HepG2 (cell line): Measurements from ENCODE around the gene PLEKHA5. TPM values are rescaled to one million over a fixed set of nuclear protein-coding genes. Genes with fewer than 3 reads are reported as not detected.

Experiments used
- ATAC-seq: fragments of 200-7000 bp; cut with Tn5 transposase; 3 replicates; pipeline ENCODE4 v1.9.1; 2020; ENCODE audit warnings: mild to moderate bottlenecking, moderate library complexity
- BruUV-seq: library from RNA; stranded (reverse); fragments of 400-500 nt; replicated peaks from 2 replicates; lab custom pipeline; 2021; lab: Mats Ljungman, UMichigan
- CTCF ChIA-PET: fragments of 300-600 bp; formaldehyde crosslinking; extraction: SDS; loops from one replicate; lab custom pipeline; 2021; ENCODE audit warnings: low total read pairs, inconsistent platforms, low intra/inter-chr PET ratio; lab: Yijun Ruan, JAX
- POLR2A ChIA-PET: fragments of 350-600 bp; sonication (Branson Sonifier 250); formaldehyde crosslinking; loops from one replicate; lab custom pipeline; 2020; ENCODE audit warnings: antibody characterized with exemption, inconsistent platforms; lab: Yijun Ruan, JAX
- DNase-seq: peaks from one replicate; pipeline ENCODE4 v3.0.0-alpha.2; 2015; ENCODE audit warnings: low spot score
- FAIRE-seq: peaks from 3 replicates; lab custom pipeline; 2011; peaks lifted over from hg19 to GRCh38; lab: Jason Lieb, UNC
- H2AFZ ChIP-seq: one replicate; pipeline ENCODE4 v1.6.1; 2011; ENCODE audit warnings: low read length, inconsistent platforms
- H3K27ac ChIP-seq: fragments of 300-600 bp; 3 replicates; pipeline ENCODE4 v1.8.0; 2011; ENCODE audit warnings: mixed run types, mild to moderate bottlenecking, mixed read lengths, low read length, inconsistent platforms; ENCODE audit not compliant: insufficient read depth; ENCODE audit errors: extremely low read length
- H3K27me3 ChIP-seq, 2 experiments: fragments of 200-600 bp in 1 of 2; 2 replicates in 1 of 2; 3 replicates in 1 of 2; pipeline versions ENCODE4 v1.6.0 to v1.8.0; 2011; ENCODE audit warnings: low read length in 2 of 2, mild to moderate bottlenecking in 2 of 2, moderate library complexity in 2 of 2, inconsistent platforms in 1 of 2; ENCODE audit not compliant: insufficient read depth in 2 of 2, control insufficient read depth in 1 of 2
- H3K36me3 ChIP-seq, 2 experiments: fragments of 200-600 bp in 1 of 2; replicated peaks in 1 of 2; 2 replicates in 1 of 2; 3 replicates in 1 of 2; pipeline versions ENCODE4 v1.5.1 to v1.8.0; 2011; ENCODE audit warnings: low read length in 2 of 2, inconsistent platforms in 1 of 2; ENCODE audit not compliant: insufficient read depth in 2 of 2, control insufficient read depth in 1 of 2
- H3K4me1 ChIP-seq: 2 replicates; pipeline ENCODE4 v1.5.1; 2012; ENCODE audit warnings: low read length, inconsistent platforms; ENCODE audit not compliant: insufficient read depth
- H3K4me2 ChIP-seq: 2 replicates; pipeline ENCODE4 v1.6.0; 2011; ENCODE audit warnings: low read depth, low read length, inconsistent platforms
- H3K4me3 ChIP-seq, 3 experiments: fragments of 200-600 bp in 1 of 3; sonication (generic), shearing (Covaris generic) in 1 of 3; replicated peaks in 1 of 3; 2 replicates each; pipeline ENCODE4 v1.5.1; 2011 to 2016; ENCODE audit warnings: low read length in 3 of 3, inconsistent platforms in 2 of 3, low read depth in 2 of 3, mild to moderate bottlenecking in 2 of 3, control low read depth in 1 of 3, mixed read lengths in 1 of 3; ENCODE audit not compliant: insufficient read depth in 1 of 3
- H3K79me2 ChIP-seq: one replicate; pipeline ENCODE4 v1.6.1; 2011; ENCODE audit warnings: low read length, inconsistent platforms; ENCODE audit not compliant: insufficient read depth
- H3K9ac ChIP-seq: 2 replicates; pipeline ENCODE4 v1.6.0; 2011; ENCODE audit warnings: mild to moderate bottlenecking, low read depth, low read length, inconsistent platforms; ENCODE audit not compliant: insufficient read depth
- H3K9me3 ChIP-seq: 2 replicates; pipeline ENCODE4 v1.5.1; 2012; ENCODE audit warnings: mild to moderate bottlenecking, low read length
- H4K20me1 ChIP-seq: 2 replicates; pipeline ENCODE4 v1.6.0; 2011; ENCODE audit warnings: inconsistent platforms, mild to moderate bottlenecking, low read length, moderate library complexity; ENCODE audit not compliant: insufficient read depth
- HDAC1 ChIP-seq: sonication (generic); formaldehyde crosslinking; IDR thresholded peaks from 2 replicates; pipeline ENCODE4 v1.5.1; 2020; ENCODE audit warnings: mild to moderate bottlenecking, missing genetic modification reagents
- MATR3 ChIP-seq: sonication (generic); formaldehyde crosslinking; IDR thresholded peaks from 2 replicates; pipeline ENCODE4 v1.4.0; 2020; ENCODE audit warnings: missing genetic modification reagents
- MZF1 ChIP-seq: sonication (generic); formaldehyde crosslinking; IDR thresholded peaks from 2 replicates; pipeline ENCODE4 v1.8.1; 2023; ENCODE audit warnings: mild to moderate bottlenecking, missing genetic modification reagents, borderline replicate concordance
- NBN ChIP-seq: fragments of 450-650 bp; conservative IDR thresholded peaks from 2 replicates; pipeline ENCODE4 v1.6.1; 2017
- POLR2A ChIP-seq, 2 experiments: IDR thresholded peaks; 2 replicates each; pipeline ENCODE4 v1.6.1; 2011; ENCODE audit warnings: low read depth in 2 of 2, low read length in 2 of 2, mild to moderate bottlenecking in 1 of 2, moderate library complexity in 1 of 2; ENCODE audit not compliant: insufficient read depth in 1 of 2
- RFXAP ChIP-seq: sonication (generic); formaldehyde crosslinking; IDR thresholded peaks from 2 replicates; pipeline ENCODE4 v1.4.0; 2020; ENCODE audit warnings: missing genetic modification reagents, borderline replicate concordance
- SIX1 ChIP-seq: sonication (generic); formaldehyde crosslinking; IDR thresholded peaks from 2 replicates; pipeline ENCODE4 v1.4.0; 2020; ENCODE audit warnings: missing genetic modification reagents, borderline replicate concordance
- SRSF4 ChIP-seq: fragments of 200-400 bp; formaldehyde crosslinking; IDR thresholded peaks from one replicate; pipeline ENCODE4 v1.6.1; 2018; ENCODE audit warnings: mild to moderate bottlenecking, low read depth, low read length, moderate library complexity; ENCODE audit not compliant: poor library complexity, severe bottlenecking
- THAP9 ChIP-seq: sonication (generic); formaldehyde crosslinking; IDR thresholded peaks from 2 replicates; pipeline ENCODE4; 2020; ENCODE audit warnings: missing genetic modification reagents, mild to moderate bottlenecking, borderline replicate concordance
- ZBTB34 ChIP-seq: sonication (generic); formaldehyde crosslinking; IDR thresholded peaks from 2 replicates; pipeline ENCODE4 v1.8.0; 2022; ENCODE audit warnings: mild to moderate bottlenecking, missing genetic modification reagents
- ZBTB4 ChIP-seq: sonication (generic); formaldehyde crosslinking; IDR thresholded peaks from 2 replicates; pipeline ENCODE4 v1.4.0; 2020; ENCODE audit warnings: missing genetic modification reagents, mild to moderate bottlenecking, borderline replicate concordance
- WGBS: methylation state at CpG from one replicate; pipeline ENCODE4 v1.1.6; 2017; ENCODE audit warnings: low lambda C conversion rate; 5-methylcytosine and 5-hydroxymethylcytosine counted together
- in situ Hi-C: cut with HindIII; loops from 2 replicates; pipeline ENCODE4 v1.10.0; 2017; ENCODE audit warnings: low pct_unique_long_range_greater_than_20kb; ENCODE audit not compliant: extremely low pct_ligation_motif_present
- intact Hi-C: fragments of 100-400 bp; cut with micrococcal nuclease; formaldehyde crosslinking; loops from one replicate; pipeline ENCODE4 v1.10.0; 2022; ENCODE audit not compliant: unreplicated experiment
- polyA plus RNA-seq, 8 experiments: library from polyadenylated mRNA; depleted of rRNA in 3 of 8; stranded (reverse) in 7 of 8; unstranded in 1 of 8; fragments of >200 nt; fragmentation: Illumina TruSeq in 4 of 8; extraction: Trizol in 4 of 8; gene quantifications; 2 replicates each; pipeline versions ENCODE4 v1.2.1 to v1.2.3, GENCODE V29; 2011 to 2016; ENCODE audit warnings: low read depth in 4 of 8, missing spikeins in 1 of 8, mixed read lengths in 1 of 8; ENCODE audit not compliant: insufficient read depth in 1 of 8
- total RNA-seq, 5 experiments: library from RNA; depleted of rRNA; stranded (reverse); fragments of >200 nt; fragmentation: Illumina TruSeq; extraction: Trizol; gene quantifications; 2 replicates each; pipeline ENCODE4 v1.2.3, GENCODE V29; 2016; ENCODE audit warnings: low read depth in 1 of 5

PLEKHA5 gene
- total and polyA plus RNA-seq, 2 of the 13 experiments (the other 11 are each of a cell fraction or from before 2014, with no cell fraction given): 4.2 to 15.4 TPM

GRCh38 chr12:19397534-19397933 lies 268.0 kb downstream of the PLEKHA5 start:
- peaks cover 36% of the 10 kb centered on the region for H3K4me1 ChIP-seq
- no peaks in the 10 kb centered on the region for H3K27me3 ChIP-seq
- H3K36me3 ChIP-seq: no peaks in the 10 kb centered on the region
- no peak overlapping the region for H2AFZ ChIP-seq
- H3K4me3 ChIP-seq: no peak overlapping the region
- H3K4me2 ChIP-seq: no peak overlapping the region
- no peak for ATAC-seq
- no peaks in the 10 kb centered on the region for H3K79me2 ChIP-seq
- FAIRE-seq: no peak
- no peak overlapping the region for H3K9ac ChIP-seq
- no TSS peak for BruUV-seq
- in situ Hi-C loops: no loop called here
- H4K20me1 ChIP-seq: no peaks in the 10 kb centered on the region
- intact Hi-C loops: no loop called here
- no peaks in the 10 kb centered on the region for H3K9me3 ChIP-seq
- DNase-seq: no peak
- no peak overlapping the region for H3K27ac ChIP-seq
- WGBS: 68% methylated on average over 4 of the region's 4 CpGs
- ChIA-PET POLR2A (no interaction called here), CTCF (no interaction called here)
- TF ChIP-seq NBN (no peak), POLR2A (IDR thresholded peaks at IDR 0.05; ENCODE audit: insufficient read depth in 1 of 2, low read depth in 2 of 2, low read length in 2 of 2) (no peak), ZBTB34 (no peak), SRSF4 (no peak), SIX1 (CRISPR knock-in tag) (no peak), HDAC1 (CRISPR knock-in tag) (no peak), ZBTB4 (no peak), THAP9 (CRISPR knock-in tag) (no peak), RFXAP (CRISPR knock-in tag) (no peak), MZF1 (CRISPR knock-in tag) (no peak), MATR3 (CRISPR knock-in tag) (no peak)
